ENCODE measurements around the gene PRKG2.

GRCh38 chr4:81065446-81065845, 149.6 kb downstream of the PRKG2 start:
- TF ChIP-seq HDGF (IDR thresholded peaks at IDR 0.05) (no peak), HDAC2 (IDR thresholded peaks at IDR 0.05) (no peak), PBX3 (IDR thresholded peaks at IDR 0.05; ENCODE audit: insufficient replicate concordance, low read depth, low read length) (no peak), MEF2A (IDR thresholded peaks at IDR 0.05; ENCODE audit: insufficient read depth, low read depth, low read length) (no peak), MLLT1 (IDR thresholded peaks at IDR 0.05) (no peak), YBX1 (IDR thresholded peaks at IDR 0.05) (no peak), ZNF274 (IDR thresholded peaks at IDR 0.05; ENCODE audit: insufficient read depth, insufficient read length) (no peak), POLR2AphosphoS5 (IDR thresholded peaks at IDR 0.05; ENCODE audit: low read length) (no peak), RELA (IDR thresholded peaks at IDR 0.05; ENCODE audit: borderline replicate concordance, partially characterized antibody) (no peak), SRF (IDR thresholded peaks at IDR 0.05; ENCODE audit: low read depth in 2 of 2, low read length in 2 of 2) (no peak)
